ENCODE data around the gene HNRNPK.

- no peak for TF ChIP-seq CTCF (IDR thresholded peaks at IDR 0.05)
- no peak for TF ChIP-seq POLR2A (IDR thresholded peaks at IDR 0.05)
Observed at GRCh38 chr9:83992901-83993300, 12.9 kb upstream of the HNRNPK start.

Data from right lobe of liver (tissue), 4 donors.